HS-27A (cell line): Measurements from ENCODE around the gene TSKU.
"Not testable (repeated sequence)": the region's sequence is repeated elsewhere in the genome, so short reads cannot be mapped to it uniquely, and the experiment has no call there.

Experiments used
- DNase-seq: peaks from one replicate; pipeline ENCODE4 v3.0.0-alpha.2; 2012; ENCODE audit warnings: low read depth, missing footprints

The TSKU gene

GRCh38 chr11:76824980-76825725 lies 42.0 kb downstream of the TSKU start:
- no peak for DNase-seq

- no peak for DNase-seq
Measured at GRCh38 chr11:76825726-76826396, 42.7 kb downstream of the TSKU start.

- not testable (repeated sequence) for DNase-seq
Measured at GRCh38 chr11:76826508-76826907, 43.4 kb downstream of the TSKU start.

GRCh38 chr11:76827005-76827404 lies 43.8 kb downstream of the TSKU start:
- DNase-seq, result not testable (repeated sequence)

GRCh38 chr11:76830639-76831327 lies 47.6 kb downstream of the TSKU start:
- no peak for DNase-seq

GRCh38 chr11:76831686-76832310 lies 48.6 kb downstream of the TSKU start:
- no peak for DNase-seq

- DNase-seq, result no peak
Measured at GRCh38 chr11:76832361-76832760, 49.2 kb downstream of the TSKU start.

GRCh38 chr11:76834151-76834550 lies 51.0 kb downstream of the TSKU start:
- DNase-seq, result no peak

- no peak for DNase-seq
Measured at GRCh38 chr11:76835036-76835435, 51.9 kb downstream of the TSKU start.

GRCh38 chr11:76835928-76836612 lies 52.9 kb downstream of the TSKU start:
- DNase-seq, result no peak

GRCh38 chr11:76836613-76837291 lies 53.6 kb downstream of the TSKU start:
- no peak for DNase-seq

GRCh38 chr11:76837696-76838677 lies 54.8 kb downstream of the TSKU start:
- no peak for DNase-seq

GRCh38 chr11:76838678-76839068 lies 55.5 kb downstream of the TSKU start:
- DNase-seq, result no peak

GRCh38 chr11:76839311-76839710 lies 56.2 kb downstream of the TSKU start:
- DNase-seq, result no peak

- DNase-seq, result no peak
Measured at GRCh38 chr11:76841923-76842452, 58.8 kb downstream of the TSKU start.

GRCh38 chr11:76843907-76844306 lies 60.8 kb downstream of the TSKU start:
- DNase-seq, result no peak

GRCh38 chr11:76844511-76844910 lies 61.4 kb downstream of the TSKU start:
- DNase-seq, result no peak

- DNase-seq, result no peak
Measured at GRCh38 chr11:76845069-76845468, 61.9 kb downstream of the TSKU start.

- no peak for DNase-seq
Measured at GRCh38 chr11:76846441-76846840, 63.3 kb downstream of the TSKU start.
